MM.1S (cell line): ENCODE results near the gene ALKBH5.

ENCODE experiments used
- DNase-seq: peaks from one replicate; pipeline ENCODE4 v3.0.0-alpha.2; 2015
- H2AFZ ChIP-seq: fragments of 300-600 bp; sonication (generic); 2 replicates; pipeline ENCODE4 v1.6.0; 2016; ENCODE audit warnings: antibody characterized with exemption, low read length
- H3F3A ChIP-seq: fragments of 300-600 bp; sonication (generic); 2 replicates; pipeline ENCODE4 v1.6.1; 2016; ENCODE audit warnings: mild to moderate bottlenecking, antibody characterized with exemption, low read length, moderate library complexity, mixed read lengths; ENCODE audit not compliant: insufficient read depth
- H3K27ac ChIP-seq: fragments of 300-600 bp; sonication (generic); 2 replicates; pipeline ENCODE4 v1.5.1; 2016; ENCODE audit warnings: mild to moderate bottlenecking, low read length
- H3K27me3 ChIP-seq: fragments of 300-600 bp; sonication (generic); replicated peaks from 2 replicates; pipeline ENCODE4 v1.6.0; 2016; ENCODE audit warnings: low read length; ENCODE audit not compliant: insufficient read depth
- H3K36me3 ChIP-seq: fragments of 300-600 bp; sonication (generic); replicated peaks from 2 replicates; pipeline ENCODE4 v1.6.1; 2016; ENCODE audit warnings: mild to moderate bottlenecking, low read length, mixed read lengths; ENCODE audit not compliant: insufficient read depth
- H3K4me1 ChIP-seq: fragments of 300-600 bp; sonication (generic); 2 replicates; pipeline ENCODE4 v1.6.1; 2016; ENCODE audit warnings: low read length, mixed read lengths
- H3K4me2 ChIP-seq: fragments of 300-600 bp; sonication (generic); 2 replicates; pipeline ENCODE4 v1.6.0; 2016; ENCODE audit warnings: low read depth, low read length
- H3K4me3 ChIP-seq: fragments of 300-600 bp; sonication (generic); 2 replicates; pipeline ENCODE4 v1.5.1; 2016; ENCODE audit warnings: low read length, mixed read lengths
- H3K79me2 ChIP-seq: fragments of 300-600 bp; sonication (generic); 2 replicates; pipeline ENCODE4 v1.6.1; 2016; ENCODE audit warnings: mixed run types, low read length, mixed read lengths
- H3K9ac ChIP-seq: fragments of 300-600 bp; sonication (generic); 2 replicates; pipeline ENCODE4 v1.6.1; 2016; ENCODE audit warnings: low read length, mixed read lengths
- H3K9me2 ChIP-seq: fragments of 300-600 bp; sonication (generic); replicated peaks from 2 replicates; pipeline ENCODE4 v1.6.1; 2016; ENCODE audit warnings: mild to moderate bottlenecking, low read length, mixed read lengths; ENCODE audit not compliant: insufficient read depth
- H3K9me3 ChIP-seq: fragments of 300-600 bp; sonication (generic); replicated peaks from 2 replicates; pipeline ENCODE4 v1.6.1; 2016; ENCODE audit warnings: mild to moderate bottlenecking, low read length, mixed read lengths; ENCODE audit not compliant: insufficient read depth
- H4K20me1 ChIP-seq: fragments of 300-600 bp; sonication (generic); 2 replicates; pipeline ENCODE4 v1.6.1; 2016; ENCODE audit warnings: mild to moderate bottlenecking, low read length, moderate library complexity, mixed read lengths; ENCODE audit not compliant: insufficient read depth
- CTCF ChIP-seq: fragments of 300-600 bp; sonication (generic); IDR thresholded peaks from 2 replicates; pipeline ENCODE4 v1.5.1; 2016; ENCODE audit warnings: antibody characterized with exemption, low read length, mixed read lengths
- EZH2 ChIP-seq: fragments of 300-600 bp; sonication (generic); optimal IDR thresholded peaks from 2 replicates; pipeline ENCODE3; 2017; ENCODE audit warnings: low read depth, mild to moderate bottlenecking, antibody characterized with exemption, low read length, mixed read lengths
- EZH2phosphoT487 ChIP-seq: fragments of 300-600 bp; sonication (generic); IDR thresholded peaks from 2 replicates; pipeline ENCODE4 v1.6.1; 2018; ENCODE audit warnings: antibody characterized with exemption, low read length

ALKBH5 gene

DNA sequence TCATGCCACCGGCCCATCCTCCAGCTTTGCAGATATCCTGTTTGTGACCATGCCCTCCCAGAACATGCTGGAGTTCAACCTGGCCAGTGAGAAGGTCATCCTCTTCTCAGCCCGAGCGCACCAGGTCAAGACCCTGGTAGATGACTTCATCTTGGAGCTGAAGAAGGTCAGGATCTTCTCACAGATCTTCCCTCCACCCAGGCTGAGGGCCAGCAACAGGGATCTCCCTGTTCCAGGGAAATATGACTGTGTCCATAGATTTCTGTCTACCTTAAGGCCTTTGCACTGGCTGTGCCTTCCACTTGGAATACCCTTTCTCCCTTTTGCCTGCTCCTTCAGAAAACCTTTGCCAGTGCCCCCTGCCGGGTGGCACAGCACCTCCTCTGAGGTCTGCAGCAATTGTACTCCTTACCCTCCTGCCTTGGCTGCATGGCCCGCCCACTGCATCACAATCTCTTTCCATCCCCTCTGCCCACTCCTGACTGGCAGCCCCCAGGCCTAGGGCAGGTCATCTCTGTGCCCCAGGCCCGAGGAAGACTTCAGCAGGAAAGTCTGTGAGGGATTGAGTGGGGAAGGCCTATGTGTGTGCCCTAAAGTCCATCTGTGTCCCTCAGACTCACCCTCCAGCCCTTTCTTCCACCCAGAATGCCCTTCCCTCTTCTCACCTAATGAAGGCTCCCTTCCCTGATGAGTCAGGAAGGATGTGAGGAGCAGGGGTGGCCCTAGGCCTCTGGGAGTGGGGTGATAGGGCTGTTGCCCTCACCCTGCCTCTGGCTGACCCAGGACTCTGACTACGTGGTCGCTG is 27.3 kb upstream of the ALKBH5 start:
- Histone ChIP-seq H3K27me3 (peaks cover 5% of the 10 kb centered on the region; the same call in 1 of the 2 replicates), H3K4me3 (no peak overlapping the region), H3K9me2 (no peaks in the 10 kb centered on the region), H3K4me2 (no peak overlapping the region), H3F3A (no peaks in the 10 kb centered on the region), H4K20me1 (no peaks in the 10 kb centered on the region), H3K27ac (no peak overlapping the region), H3K4me1 (peaks cover 4% of the 10 kb centered on the region; the same call in 1 of the 2 replicates), H2AFZ (no peak overlapping the region), H3K9ac (no peak overlapping the region), H3K36me3 (no peaks in the 10 kb centered on the region), H3K9me3 (no peaks in the 10 kb centered on the region), H3K79me2 (no peaks in the 10 kb centered on the region)
- TF ChIP-seq EZH2phosphoT487 (no peak), CTCF (peak; percentile 22)
- DNase-seq: no peak

DNA sequence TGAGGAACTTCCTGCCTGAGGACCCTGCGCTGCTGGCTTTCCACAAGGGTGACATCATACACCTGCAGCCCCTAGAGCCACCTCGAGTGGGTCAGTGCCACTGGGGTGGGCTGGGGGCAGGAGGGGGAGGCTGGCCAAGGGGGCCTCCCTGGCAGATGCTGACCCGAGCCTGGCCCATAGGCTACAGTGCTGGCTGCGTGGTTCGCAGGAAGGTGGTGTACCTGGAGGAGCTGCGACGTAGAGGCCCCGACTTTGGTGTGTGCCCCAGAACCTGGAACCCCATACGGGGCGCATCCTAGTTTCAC is 26.7 kb upstream of the ALKBH5 start:
- TF ChIP-seq EZH2: no peak
- no peak for TF ChIP-seq CTCF
- no peak for TF ChIP-seq EZH2phosphoT487
- no peak for DNase-seq
- H3K4me2 ChIP-seq: no peak overlapping the region
- H2AFZ ChIP-seq: no peak overlapping the region
- H3K4me1 ChIP-seq: peaks cover 4% of the 10 kb centered on the region; the same call in 1 of the 2 replicates
- H3F3A ChIP-seq: no peaks in the 10 kb centered on the region
- H3K4me3 ChIP-seq: no peak overlapping the region
- no peak overlapping the region for H3K9ac ChIP-seq
- no peak overlapping the region for H3K27ac ChIP-seq
- H3K9me3 ChIP-seq: no peaks in the 10 kb centered on the region
- H4K20me1 ChIP-seq: no peaks in the 10 kb centered on the region
- no peaks in the 10 kb centered on the region for H3K9me2 ChIP-seq
- peaks cover 5% of the 10 kb centered on the region; the same call in 1 of the 2 replicates for H3K27me3 ChIP-seq
- no peaks in the 10 kb centered on the region for H3K79me2 ChIP-seq
- H3K36me3 ChIP-seq: no peaks in the 10 kb centered on the region

DNA sequence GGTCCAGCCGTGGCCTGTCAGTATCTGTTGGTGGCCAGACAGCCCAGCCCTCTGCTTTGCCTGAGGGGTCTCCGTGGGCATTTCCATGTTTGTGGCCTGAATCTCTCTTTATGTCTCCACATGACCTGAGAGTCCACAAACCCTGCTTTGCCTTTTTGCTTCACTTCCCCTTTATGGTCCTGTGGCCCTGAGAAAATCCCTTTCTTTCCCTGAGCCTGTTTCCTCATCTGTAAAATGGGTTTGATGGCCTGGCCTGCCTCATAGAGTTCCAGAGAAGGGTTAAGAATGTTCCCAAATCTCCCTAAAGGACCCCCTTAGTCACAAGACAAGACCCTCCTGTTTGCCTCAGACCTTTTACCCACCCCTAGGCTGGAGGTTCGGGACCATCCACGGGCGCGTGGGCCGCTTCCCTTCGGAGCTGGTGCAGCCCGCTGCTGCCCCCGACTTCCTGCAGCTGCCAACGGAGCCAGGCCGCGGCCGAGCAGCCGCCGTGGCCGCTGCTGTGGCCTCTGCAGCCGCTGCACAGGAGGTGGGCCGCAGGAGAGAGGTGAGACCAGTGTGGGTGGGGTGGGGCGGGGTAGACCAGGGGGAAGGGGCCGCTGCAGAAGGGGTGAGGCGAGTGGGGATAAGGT is 26.2 kb upstream of the ALKBH5 start:
- no peak overlapping the region for H3K27ac ChIP-seq
- peaks cover 4% of the 10 kb centered on the region; the same call in 1 of the 2 replicates for H3K4me1 ChIP-seq
- no peaks in the 10 kb centered on the region for H4K20me1 ChIP-seq
- no peaks in the 10 kb centered on the region for H3K79me2 ChIP-seq
- peaks cover 5% of the 10 kb centered on the region; the same call in 1 of the 2 replicates for H3K27me3 ChIP-seq
- peak overlapping the region; percentile 63 for H3K4me3 ChIP-seq
- H2AFZ ChIP-seq: peak overlapping the region; percentile 67
- no peak for DNase-seq
- H3K9me3 ChIP-seq: no peaks in the 10 kb centered on the region
- peak overlapping the region; percentile 56; the same call in 1 of the 2 replicates for H3K4me2 ChIP-seq
- no peak overlapping the region for H3K9ac ChIP-seq
- H3K36me3 ChIP-seq: no peaks in the 10 kb centered on the region
- TF ChIP-seq EZH2phosphoT487 (no peak), CTCF (no peak), EZH2 (no peak)
- no peaks in the 10 kb centered on the region for H3F3A ChIP-seq
- H3K9me2 ChIP-seq: no peaks in the 10 kb centered on the region
